ENCODE results near the gene ZFYVE19. TPM values are rescaled to one million over a fixed set of nuclear protein-coding genes. Genes with fewer than 3 reads are reported as not detected.

The ZFYVE19 gene
- total and polyA plus RNA-seq, 2 experiments from 2014 or later, result 8.5 to 22.7 TPM

- Histone ChIP-seq H4K20me1 (replicated peaks; ENCODE audit: insufficient read depth) (no peaks in the 10 kb centered on the region), H3K9me2 (ENCODE audit: insufficient read depth) (no peaks in the 10 kb centered on the region), H3K79me2 (replicated peaks; ENCODE audit: insufficient read depth) (no peaks in the 10 kb centered on the region), H2AFZ (peak overlapping the region; percentile 95), H3K36me3 (ENCODE audit: insufficient read depth) (no peaks in the 10 kb centered on the region), H3K4me3 (peak overlapping the region; percentile 83), H3K27ac (ENCODE audit: low read depth) (peak overlapping the region; percentile 90), H3K27me3 (ENCODE audit: insufficient read depth) (0 out of 2 replicates have a peak, but pooled peaks cover 4% of the 10 kb centered on the region), H3F3A (replicated peaks; ENCODE audit: low read depth) (peaks cover 15% of the 10 kb centered on the region), H3K4me2 (peak overlapping the region; percentile 98), H3K4me1 (ENCODE audit: insufficient read depth) (peaks cover 23% of the 10 kb centered on the region)
- TF ChIP-seq EZH2 (IDR thresholded peaks at IDR 0.05; ENCODE audit: low read depth, unreplicated experiment) (no peak), CTCF (conservative IDR thresholded peaks at IDR 0.05; ENCODE audit: low read depth in 2 of 2) (no peak), EZH2phosphoT487 (IDR thresholded peaks at IDR 0.05; ENCODE audit: unreplicated experiment) (no peak), ZNF462 (CRISPR knock-in tag; IDR thresholded peaks at IDR 0.05) (no peak), ZNF114 (CRISPR knock-in tag; IDR thresholded peaks at IDR 0.05) (no peak), ETS1 (IDR thresholded peaks at IDR 0.05) (no peak), STAT1 (IDR thresholded peaks at IDR 0.05; ENCODE audit: unreplicated experiment) (no peak), NANOG (IDR thresholded peaks at IDR 0.05; ENCODE audit: borderline replicate concordance) (no peak), CREB1 (CRISPR knock-in tag; IDR thresholded peaks at IDR 0.05; ENCODE audit: low read depth) (no peak), ZNF331 (CRISPR knock-in tag; IDR thresholded peaks at IDR 0.05; ENCODE audit: low read depth) (no peak), POLR2AphosphoS5 (IDR thresholded peaks at IDR 0.05; ENCODE audit: low read depth) (no peak), REST (IDR thresholded peaks at IDR 0.05; ENCODE audit: unreplicated experiment) (no peak), JUNB (IDR thresholded peaks at IDR 0.05; ENCODE audit: unreplicated experiment) (no peak)
- Mint-ChIP-seq H3K4me3 (peak overlapping the region; percentile 71), H3K27ac (peak overlapping the region; percentile 85; the same call in 1 of the 2 replicates), H3K27me3 (ENCODE audit: insufficient read depth, low read depth, poor library complexity) (peaks cover 16% of the 10 kb centered on the region), H3K4me1 (peaks cover 35% of the 10 kb centered on the region), H3K9me3 (no peaks in the 10 kb centered on the region), H3K36me3 (ENCODE audit: low read depth) (no peaks in the 10 kb centered on the region)
- ATAC-seq, result no peak
- DNase-seq (ENCODE audit: low spot score), result no peak
Measured at GRCh38 chr15:40764629-40765103, 42.2 kb upstream of the ZFYVE19 start.
